GM12878 (cell line): ENCODE results near the gene ATXN7L1. TPM values are rescaled to one million over a fixed set of nuclear protein-coding genes. Genes with fewer than 3 reads are reported as not detected.

ENCODE experiments used
- ATAC-seq: fragments of 200-7000 bp; cut with Tn5 transposase; 3 replicates; pipeline ENCODE4 v1.9.1; 2020; ENCODE audit warnings: mild to moderate bottlenecking, moderate library complexity
- BruUV-seq: library from RNA; stranded (reverse); fragments of 400-500 nt; replicated peaks from 2 replicates; lab custom pipeline; 2021; lab: Mats Ljungman, UMichigan
- CTCF ChIA-PET: fragments of 300-600 bp; sonication (Branson Sonifier 250); formaldehyde crosslinking; extraction: SDS; loops from one replicate; lab custom pipeline; 2021; ENCODE audit warnings: inconsistent platforms; lab: Yijun Ruan, JAX
- POLR2A ChIA-PET: fragments of 350-600 bp; formaldehyde crosslinking; extraction: SDS; loops from one replicate; lab custom pipeline; 2021; ENCODE audit warnings: inconsistent platforms; lab: Charles Lee
- RAD21 ChIA-PET: fragments of 300-600 bp; sonication (Branson Sonifier 250); formaldehyde crosslinking; loops from one replicate; lab custom pipeline; 2023; ENCODE audit warnings: antibody characterized with exemption; ENCODE audit not compliant: unreplicated experiment; lab: Charles Lee
- SMC1A ChIA-PET: fragments of 300-600 bp; sonication (Branson Sonifier 250); formaldehyde crosslinking; loops from one replicate; lab custom pipeline; 2023; ENCODE audit not compliant: unreplicated experiment, uncharacterized antibody; lab: Charles Lee
- DNase-seq: peaks from one replicate; pipeline ENCODE4 v3.0.0-alpha.2; 2011; ENCODE audit warnings: low read depth, low spot score
- FAIRE-seq: peaks from 3 replicates; lab custom pipeline; 2011; peaks lifted over from hg19 to GRCh38; lab: Jason Lieb, UNC
- H2AFZ ChIP-seq: 2 replicates; pipeline ENCODE4 v1.6.0; 2011; ENCODE audit warnings: low read depth, low read length, control low read depth; ENCODE audit not compliant: control insufficient read depth
- H3K27ac ChIP-seq: 2 replicates; pipeline ENCODE4 v1.5.1; 2011; ENCODE audit warnings: control low read depth; ENCODE audit not compliant: control insufficient read depth, insufficient read depth
- H3K27me3 ChIP-seq, 2 experiments: replicated peaks in 1 of 2; 2 replicates each; pipeline versions ENCODE4 v1.6.0 to v1.6.1; 2011; ENCODE audit warnings: low read length in 1 of 2; ENCODE audit not compliant: control insufficient read depth in 2 of 2, insufficient read depth in 2 of 2
- H3K36me3 ChIP-seq, 2 experiments: 2 replicates each; pipeline ENCODE4 v1.5.1; 2011; ENCODE audit warnings: low read length in 1 of 2; ENCODE audit not compliant: control insufficient read depth in 2 of 2, insufficient read depth in 2 of 2
- H3K4me1 ChIP-seq: 2 replicates; pipeline ENCODE4 v1.6.1; 2011; ENCODE audit warnings: mild to moderate bottlenecking, low read length, moderate library complexity, mixed read lengths; ENCODE audit not compliant: control insufficient read depth, insufficient read depth
- H3K4me2 ChIP-seq: 2 replicates; pipeline ENCODE4 v1.6.0; 2011; ENCODE audit warnings: control low read depth; ENCODE audit not compliant: control insufficient read depth, insufficient read depth
- H3K4me3 ChIP-seq: fragments of 200-600 bp; sonication (generic); 2 replicates; pipeline ENCODE4 v1.5.1; 2016
- H3K79me2 ChIP-seq: 2 replicates; pipeline ENCODE4 v1.6.0; 2011; ENCODE audit warnings: low read length; ENCODE audit not compliant: control insufficient read depth, insufficient read depth
- H3K9ac ChIP-seq: 2 replicates; pipeline ENCODE4 v1.8.0; 2011; ENCODE audit warnings: low read length, control low read depth, mixed read lengths; ENCODE audit not compliant: control insufficient read depth, insufficient read depth
- H3K9me3 ChIP-seq: replicated peaks from 3 replicates; pipeline ENCODE4 v1.5.1; 2011; ENCODE audit warnings: mild to moderate bottlenecking, low read length; ENCODE audit not compliant: control insufficient read depth, insufficient read depth
- H4K20me1 ChIP-seq: 2 replicates; pipeline ENCODE4 v1.6.0; 2011; ENCODE audit not compliant: control insufficient read depth, insufficient read depth
- BHLHE40 ChIP-seq, 2 experiments: fragments of 450-650 bp in 1 of 2; IDR thresholded peaks; 2 replicates each; pipeline ENCODE4 v1.6.1; 2011 to 2017; ENCODE audit warnings: low read depth in 2 of 2, borderline replicate concordance in 1 of 2, improper control_type of control experiment in 1 of 2, low read length in 1 of 2, mild to moderate bottlenecking in 1 of 2
- CHD4 ChIP-seq: fragments of 200-600 bp; sonication (generic); IDR thresholded peaks from 2 replicates; pipeline ENCODE4 v1.6.1; 2016; ENCODE audit warnings: mild to moderate bottlenecking
- CREM ChIP-seq: IDR thresholded peaks from 2 replicates; pipeline ENCODE4 v1.6.1; 2014; ENCODE audit warnings: antibody characterized with exemption, low read depth
- EGR1 ChIP-seq, 2 experiments: IDR thresholded peaks; 1 replicate in 1 of 2; 2 replicates in 1 of 2; pipeline ENCODE4 v1.6.1; 2011 to 2012; ENCODE audit warnings: low read depth in 2 of 2, low read length in 2 of 2, borderline replicate concordance in 1 of 2, mild to moderate bottlenecking in 1 of 2, moderate library complexity in 1 of 2
- HCFC1 ChIP-seq: fragments of 150-350 bp; IDR thresholded peaks from 2 replicates; pipeline ENCODE4 v1.6.1; 2014; ENCODE audit warnings: low read length
- JUNB ChIP-seq: IDR thresholded peaks from 2 replicates; pipeline ENCODE4 v1.6.1; 2016; ENCODE audit warnings: antibody characterized with exemption, mild to moderate bottlenecking
- JUND ChIP-seq: IDR thresholded peaks from 2 replicates; pipeline ENCODE4 v1.6.1; 2012; ENCODE audit warnings: low read depth, mild to moderate bottlenecking, low read length, improper control_type of control experiment, moderate library complexity
- MTA2 ChIP-seq: fragments of 450-650 bp; IDR thresholded peaks from 2 replicates; pipeline ENCODE4 v1.6.1; 2016; ENCODE audit warnings: low read depth, mild to moderate bottlenecking, moderate library complexity
- RAD51 ChIP-seq: fragments of 450-650 bp; IDR thresholded peaks from 2 replicates; pipeline ENCODE4 v1.6.1; 2016; ENCODE audit warnings: moderate library complexity, mild to moderate bottlenecking, inconsistent platforms
- SP1 ChIP-seq: IDR thresholded peaks from one replicate; pipeline ENCODE4 v1.6.1; 2011; ENCODE audit warnings: low read depth, low read length
- TCF3 ChIP-seq: IDR thresholded peaks from 2 replicates; pipeline ENCODE4 v1.6.1; 2012; ENCODE audit warnings: low read depth, mild to moderate bottlenecking, low read length, borderline replicate concordance; ENCODE audit not compliant: insufficient read depth
- YBX1 ChIP-seq: fragments of 450-650 bp; IDR thresholded peaks from 2 replicates; pipeline ENCODE4 v1.6.1; 2016; ENCODE audit warnings: antibody characterized with exemption
- WGBS: methylation state at CpG from one replicate; pipeline ENCODE4 v1.1.6; 2016; ENCODE audit warnings: low lambda C conversion rate; ENCODE audit not compliant: insufficient replicate concordance, insufficient coverage; ENCODE audit errors: missing lambda C conversion rate; 5-methylcytosine and 5-hydroxymethylcytosine counted together
- in situ Hi-C: fragments of 300-500 bp; cut with MboI; formaldehyde crosslinking; loops from 9 replicates; pipeline ENCODE4 v1.14.3; 2018; ENCODE audit warnings: mixed read lengths
- intact Hi-C: fragments of 100-400 bp; cut with micrococcal nuclease; formaldehyde crosslinking; loops from one replicate; pipeline ENCODE4 v1.14.2; 2022; ENCODE audit not compliant: unreplicated experiment
- polyA plus RNA-seq, 11 experiments: library from polyadenylated mRNA; depleted of rRNA in 4 of 11; unstranded in 6 of 11; stranded (reverse) in 5 of 11; fragments of >200 nt; fragmentation: Nextera tagmentation in 4 of 11; fragmentation: Illumina TruSeq in 1 of 11; extraction: Ambion mirVana in 4 of 11; extraction: Trizol in 1 of 11; gene quantifications; 1 replicate in 1 of 11; 2 replicates in 10 of 11; pipeline versions ENCODE4 v1.2.1 to v1.2.3, GENCODE V29; 2011 to 2016; ENCODE audit warnings: inconsistent platforms in 2 of 11, missing spikeins in 2 of 11, low read depth in 1 of 11
- total RNA-seq, 4 experiments: library from RNA; depleted of rRNA in 3 of 4; stranded (reverse); fragments of >200 nt in 3 of 4; fragmentation: Illumina TruSeq in 1 of 4; extraction: Trizol in 1 of 4; gene quantifications; 2 replicates each; pipeline versions ENCODE4 v1.2.1 to v1.2.3, GENCODE V29; 2013 to 2021
- TF ChIP-seq, protein P1 (sequence below): IDR thresholded peaks from 2 replicates; pipeline ENCODE4 v1.6.1; 2011; ENCODE audit warnings: low read depth, mild to moderate bottlenecking, low read length, moderate library complexity, borderline replicate concordance; ENCODE audit errors: extremely low read depth
- TF ChIP-seq, protein P2 (sequence below): fragments of 150-350 bp; IDR thresholded peaks from 2 replicates; pipeline ENCODE4 v1.6.1; 2016; ENCODE audit warnings: low read depth, low read length

The ATXN7L1 gene
- total and polyA plus RNA-seq, 10 of the 15 experiments (the other 5 are each of a cell fraction or from before 2014, with no cell fraction given): 0.40 to 2.9 (median 1.2) TPM

DNA sequence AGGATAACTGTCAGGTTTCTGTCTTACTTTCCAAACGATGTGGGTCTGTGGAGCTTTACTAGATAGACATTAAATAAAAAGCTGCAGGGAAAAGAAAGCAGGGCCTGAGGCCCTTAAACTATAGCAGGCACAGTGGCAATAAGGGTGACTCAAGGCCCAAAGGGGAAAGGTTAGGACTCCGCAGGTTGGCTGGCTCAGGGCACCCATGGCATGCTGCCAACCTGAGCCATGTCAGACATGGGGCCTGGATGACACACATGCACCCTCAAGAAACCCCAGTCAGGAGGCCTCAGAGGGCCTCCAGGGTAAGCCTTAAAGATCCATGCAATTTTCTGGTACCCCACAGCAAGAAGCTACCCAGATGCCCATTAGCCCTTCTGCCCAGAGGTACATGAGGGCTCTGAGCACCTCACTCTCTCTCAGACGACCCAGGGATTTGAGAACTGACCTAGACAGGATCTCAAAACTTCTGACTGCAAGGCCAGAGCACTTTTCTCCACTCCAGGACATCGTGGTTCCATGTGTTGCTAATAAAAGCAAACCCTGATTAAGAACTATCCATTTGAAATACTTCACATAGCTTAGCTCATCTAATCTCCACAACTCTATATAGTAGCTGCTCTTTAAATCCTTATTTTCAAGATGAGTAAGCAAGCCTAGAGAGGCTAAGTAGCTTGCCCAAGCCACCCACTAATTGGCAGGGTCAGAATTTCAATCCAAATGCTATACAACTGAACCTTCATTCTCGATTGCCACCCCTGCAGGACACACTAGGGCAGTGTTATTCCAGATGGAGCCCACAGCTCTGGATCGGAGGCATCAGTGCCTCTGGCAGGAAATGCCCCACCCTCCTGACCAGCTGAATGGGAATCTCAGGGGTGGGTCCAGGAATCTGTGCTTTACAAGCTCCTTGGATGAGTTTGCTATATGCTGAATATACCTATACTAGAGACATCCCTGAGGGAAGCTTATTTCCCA, 162.6 kb downstream of the ATXN7L1 start:
- no peak for DNase-seq
- no peak overlapping the region for H3K4me2 ChIP-seq
- H2AFZ ChIP-seq: no peak overlapping the region
- no peaks in the 10 kb centered on the region; a peak in 1 of 4 replicates for H3K27me3 ChIP-seq
- H3K9ac ChIP-seq: no peak overlapping the region
- CTCF ChIA-PET: no interaction called here
- no peaks in the 10 kb centered on the region for H3K4me1 ChIP-seq
- RAD21 ChIA-PET: no interaction called here
- in situ Hi-C loops: no loop called here
- no peak for ATAC-seq
- FAIRE-seq: no peak
- BruUV-seq: no TSS peak
- H3K79me2 ChIP-seq: no peaks in the 10 kb centered on the region
- no peaks in the 10 kb centered on the region for H3K36me3 ChIP-seq
- POLR2A ChIA-PET: interaction anchor here (0.6 kb wide), 1 partner anchor 104 kb away, joined by 5 read pairs; no protein-coding TSS in a partner anchor
- H3K27ac ChIP-seq: no peak overlapping the region
- H3K4me3 ChIP-seq: no peak overlapping the region
- intact Hi-C loops: no loop called here
- peaks cover 11% of the 10 kb centered on the region for H3K9me3 ChIP-seq
- TF ChIP-seq, protein P1, sequence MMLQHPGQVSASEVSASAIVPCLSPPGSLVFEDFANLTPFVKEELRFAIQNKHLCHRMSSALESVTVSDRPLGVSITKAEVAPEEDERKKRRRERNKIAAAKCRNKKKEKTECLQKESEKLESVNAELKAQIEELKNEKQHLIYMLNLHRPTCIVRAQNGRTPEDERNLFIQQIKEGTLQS: no peak
- TF ChIP-seq RAD51: no peak
- TF ChIP-seq JUND: no peak
- TF ChIP-seq JUNB: no peak
- TF ChIP-seq TCF3: no peak
- SMC1A ChIA-PET: interaction anchor here (1.2 to 1.4 kb wide), 2 partner anchors 31 to 73 kb away, joined by 3 read pairs; no protein-coding TSS in a partner anchor
- 36% methylated on average over 6 of the region's 6 CpGs for WGBS
- H4K20me1 ChIP-seq: no peaks in the 10 kb centered on the region

DNA sequence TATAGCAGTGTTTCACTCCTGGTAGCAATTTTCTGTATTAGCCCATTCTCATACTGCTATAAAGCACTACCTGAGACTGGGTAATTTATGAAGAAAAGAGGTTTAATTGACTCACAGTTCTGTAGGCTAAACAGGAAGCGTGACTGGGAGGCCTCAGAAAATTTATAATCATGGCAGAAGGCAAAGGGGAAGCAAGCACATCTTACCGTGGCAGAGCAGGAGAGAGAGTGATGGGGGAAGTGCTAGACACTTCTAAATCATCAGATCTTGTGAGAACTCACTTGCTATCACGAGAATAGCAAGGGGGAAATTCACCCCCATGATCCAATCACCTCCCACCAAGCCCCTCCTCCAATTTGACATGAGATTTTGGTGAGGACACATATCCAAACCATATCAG, 163.5 kb downstream of the ATXN7L1 start:
- ChIA-PET CTCF (no interaction called here), SMC1A (no interaction called here), POLR2A (no interaction called here), RAD21 (no interaction called here)
- no peak for DNase-seq
- no peaks in the 10 kb centered on the region for H4K20me1 ChIP-seq
- no peak for FAIRE-seq
- no peaks in the 10 kb centered on the region for H3K79me2 ChIP-seq
- H3K27ac ChIP-seq: no peak overlapping the region
- no peak for ATAC-seq
- H3K9me3 ChIP-seq: peaks cover 11% of the 10 kb centered on the region
- intact Hi-C loops (no loop called here), in situ Hi-C loops (no loop called here)
- no peaks in the 10 kb centered on the region for H3K27me3 ChIP-seq
- no peak overlapping the region for H3K4me2 ChIP-seq
- BruUV-seq: no TSS peak
- H3K9ac ChIP-seq: no peak overlapping the region
- no peaks in the 10 kb centered on the region for H3K36me3 ChIP-seq
- 16% methylated on average over 3 of the region's 3 CpGs for WGBS
- H3K4me1 ChIP-seq: no peaks in the 10 kb centered on the region
- H3K4me3 ChIP-seq: no peak overlapping the region
- no peak overlapping the region for H2AFZ ChIP-seq
- TF ChIP-seq YBX1: no peak
- TF ChIP-seq, protein P2, sequence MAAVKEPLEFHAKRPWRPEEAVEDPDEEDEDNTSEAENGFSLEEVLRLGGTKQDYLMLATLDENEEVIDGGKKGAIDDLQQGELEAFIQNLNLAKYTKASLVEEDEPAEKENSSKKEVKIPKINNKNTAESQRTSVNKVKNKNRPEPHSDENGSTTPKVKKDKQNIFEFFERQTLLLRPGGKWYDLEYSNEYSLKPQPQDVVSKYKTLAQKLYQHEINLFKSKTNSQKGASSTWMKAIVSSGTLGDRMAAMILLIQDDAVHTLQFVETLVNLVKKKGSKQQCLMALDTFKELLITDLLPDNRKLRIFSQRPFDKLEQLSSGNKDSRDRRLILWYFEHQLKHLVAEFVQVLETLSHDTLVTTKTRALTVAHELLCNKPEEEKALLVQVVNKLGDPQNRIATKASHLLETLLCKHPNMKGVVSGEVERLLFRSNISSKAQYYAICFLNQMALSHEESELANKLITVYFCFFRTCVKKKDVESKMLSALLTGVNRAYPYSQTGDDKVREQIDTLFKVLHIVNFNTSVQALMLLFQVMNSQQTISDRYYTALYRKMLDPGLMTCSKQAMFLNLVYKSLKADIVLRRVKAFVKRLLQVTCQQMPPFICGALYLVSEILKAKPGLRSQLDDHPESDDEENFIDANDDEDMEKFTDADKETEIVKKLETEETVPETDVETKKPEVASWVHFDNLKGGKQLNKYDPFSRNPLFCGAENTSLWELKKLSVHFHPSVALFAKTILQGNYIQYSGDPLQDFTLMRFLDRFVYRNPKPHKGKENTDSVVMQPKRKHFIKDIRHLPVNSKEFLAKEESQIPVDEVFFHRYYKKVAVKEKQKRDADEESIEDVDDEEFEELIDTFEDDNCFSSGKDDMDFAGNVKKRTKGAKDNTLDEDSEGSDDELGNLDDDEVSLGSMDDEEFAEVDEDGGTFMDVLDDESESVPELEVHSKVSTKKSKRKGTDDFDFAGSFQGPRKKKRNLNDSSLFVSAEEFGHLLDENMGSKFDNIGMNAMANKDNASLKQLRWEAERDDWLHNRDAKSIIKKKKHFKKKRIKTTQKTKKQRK: no peak
- TF ChIP-seq CREM: no peak
- TF ChIP-seq MTA2: no peak
- no peak for TF ChIP-seq SP1
- TF ChIP-seq CHD4: no peak
- no peak for TF ChIP-seq HCFC1
- TF ChIP-seq BHLHE40 (IDR thresholded peaks at IDR 0.05; ENCODE audit: borderline replicate concordance in 1 of 2, low read depth in 2 of 2, low read length in 1 of 2): no peak
- no peak for TF ChIP-seq EGR1 (IDR thresholded peaks at IDR 0.05; ENCODE audit: borderline replicate concordance in 1 of 2, low read depth in 2 of 2, low read length in 2 of 2)
